HEK293 (cell line): ENCODE measurements around the gene QPCT.

Experiments used
- ATF2 ChIP-seq: fragments of 450-650 bp; formaldehyde crosslinking; IDR thresholded peaks from 2 replicates; pipeline ENCODE4 v1.5.1; 2016; ENCODE audit warnings: missing biosample characterization, missing genetic modification characterization, low read depth
- REST ChIP-seq: fragments of 450-650 bp; formaldehyde crosslinking; IDR thresholded peaks from 2 replicates; pipeline ENCODE4 v1.5.1; 2016; ENCODE audit warnings: missing biosample characterization, missing genetic modification characterization
- YY1 ChIP-seq: fragments of 450-650 bp; formaldehyde crosslinking; IDR thresholded peaks from 2 replicates; pipeline ENCODE4 v1.5.1; 2018; ENCODE audit warnings: missing biosample characterization, missing genetic modification characterization
- ZFP37 ChIP-seq: fragments of 450-650 bp; formaldehyde crosslinking; IDR thresholded peaks from 2 replicates; pipeline ENCODE4 v1.5.1; 2016; ENCODE audit warnings: missing biosample characterization, missing genetic modification characterization
- ZIC2 ChIP-seq: fragments of 450-650 bp; formaldehyde crosslinking; IDR thresholded peaks from 2 replicates; pipeline ENCODE4 v1.5.1; 2016; ENCODE audit warnings: missing biosample characterization, missing genetic modification characterization
- ZNF138 ChIP-seq: fragments of 450-650 bp; formaldehyde crosslinking; IDR thresholded peaks from 2 replicates; pipeline ENCODE4 v1.5.1; 2016; ENCODE audit warnings: missing biosample characterization, missing genetic modification characterization, borderline replicate concordance
- ZNF16 ChIP-seq: fragments of 450-650 bp; formaldehyde crosslinking; IDR thresholded peaks from 2 replicates; pipeline ENCODE4 v1.5.1; 2016; ENCODE audit warnings: low read depth, missing biosample characterization, missing genetic modification characterization
- ZNF335 ChIP-seq: fragments of 450-650 bp; formaldehyde crosslinking; conservative IDR thresholded peaks from 2 replicates; pipeline ENCODE4 v1.5.1; 2016; ENCODE audit warnings: missing biosample characterization, missing genetic modification characterization
- ZNF560 ChIP-seq: fragments of 450-650 bp; formaldehyde crosslinking; IDR thresholded peaks from 2 replicates; pipeline ENCODE4 v1.5.1; 2017; ENCODE audit warnings: missing biosample characterization, missing genetic modification characterization, borderline replicate concordance
- ZNF571 ChIP-seq: fragments of 450-650 bp; formaldehyde crosslinking; IDR thresholded peaks from 2 replicates; pipeline ENCODE4 v1.5.0; 2017; ENCODE audit warnings: missing biosample characterization, missing genetic modification characterization
- ZNF830 ChIP-seq: fragments of 450-650 bp; IDR thresholded peaks from 2 replicates; pipeline ENCODE4 v1.5.0; 2018; ENCODE audit warnings: missing biosample characterization, missing genetic modification characterization, low read depth, mild to moderate bottlenecking, moderate library complexity
- TF ChIP-seq, protein P1 (sequence below): fragments of 450-650 bp; formaldehyde crosslinking; IDR thresholded peaks from 2 replicates; pipeline ENCODE4 v1.5.1; 2016; ENCODE audit warnings: missing biosample characterization, missing genetic modification characterization
- TF ChIP-seq, protein P2 (sequence below): fragments of 450-650 bp; formaldehyde crosslinking; IDR thresholded peaks from 2 replicates; pipeline ENCODE4 v1.5.1; 2016; ENCODE audit warnings: missing biosample characterization, missing genetic modification characterization

DNA sequence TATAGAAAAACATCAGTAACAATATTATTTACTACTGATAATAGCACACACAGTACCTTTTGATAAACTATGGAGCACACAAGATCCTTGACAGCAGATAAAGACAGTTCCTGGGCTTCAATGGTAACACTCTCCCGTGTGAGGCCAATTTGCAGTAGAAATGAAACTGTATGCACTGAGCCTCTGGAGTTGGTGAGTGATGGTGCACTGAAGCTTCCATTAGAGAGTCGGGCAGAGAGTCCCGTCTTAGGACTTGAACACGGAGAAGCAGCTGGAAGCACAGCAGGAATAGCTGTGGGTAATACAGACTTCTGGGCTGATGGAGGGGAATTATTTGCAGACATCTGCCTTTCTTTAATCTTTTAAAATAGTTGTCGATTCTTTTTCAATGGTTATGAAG, 28.2 kb upstream of the QPCT start:
- TF ChIP-seq, protein P1, sequence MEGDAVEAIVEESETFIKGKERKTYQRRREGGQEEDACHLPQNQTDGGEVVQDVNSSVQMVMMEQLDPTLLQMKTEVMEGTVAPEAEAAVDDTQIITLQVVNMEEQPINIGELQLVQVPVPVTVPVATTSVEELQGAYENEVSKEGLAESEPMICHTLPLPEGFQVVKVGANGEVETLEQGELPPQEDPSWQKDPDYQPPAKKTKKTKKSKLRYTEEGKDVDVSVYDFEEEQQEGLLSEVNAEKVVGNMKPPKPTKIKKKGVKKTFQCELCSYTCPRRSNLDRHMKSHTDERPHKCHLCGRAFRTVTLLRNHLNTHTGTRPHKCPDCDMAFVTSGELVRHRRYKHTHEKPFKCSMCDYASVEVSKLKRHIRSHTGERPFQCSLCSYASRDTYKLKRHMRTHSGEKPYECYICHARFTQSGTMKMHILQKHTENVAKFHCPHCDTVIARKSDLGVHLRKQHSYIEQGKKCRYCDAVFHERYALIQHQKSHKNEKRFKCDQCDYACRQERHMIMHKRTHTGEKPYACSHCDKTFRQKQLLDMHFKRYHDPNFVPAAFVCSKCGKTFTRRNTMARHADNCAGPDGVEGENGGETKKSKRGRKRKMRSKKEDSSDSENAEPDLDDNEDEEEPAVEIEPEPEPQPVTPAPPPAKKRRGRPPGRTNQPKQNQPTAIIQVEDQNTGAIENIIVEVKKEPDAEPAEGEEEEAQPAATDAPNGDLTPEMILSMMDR (tag by site-specific recombination): no peak
- TF ChIP-seq ZNF138 (tag by site-specific recombination) (no peak), ZNF571 (tag by site-specific recombination) (no peak), ZNF16 (no peak), ATF2 (tag by site-specific recombination) (no peak), ZIC2 (tag by site-specific recombination) (no peak), YY1 (tag by site-specific recombination) (no peak), ZNF830 (tag by site-specific recombination) (no peak), REST (tag by site-specific recombination) (no peak), ZNF560 (tag by site-specific recombination) (no peak), ZNF335 (no peak), ZFP37 (tag by site-specific recombination) (no peak)
- TF ChIP-seq, protein P2, sequence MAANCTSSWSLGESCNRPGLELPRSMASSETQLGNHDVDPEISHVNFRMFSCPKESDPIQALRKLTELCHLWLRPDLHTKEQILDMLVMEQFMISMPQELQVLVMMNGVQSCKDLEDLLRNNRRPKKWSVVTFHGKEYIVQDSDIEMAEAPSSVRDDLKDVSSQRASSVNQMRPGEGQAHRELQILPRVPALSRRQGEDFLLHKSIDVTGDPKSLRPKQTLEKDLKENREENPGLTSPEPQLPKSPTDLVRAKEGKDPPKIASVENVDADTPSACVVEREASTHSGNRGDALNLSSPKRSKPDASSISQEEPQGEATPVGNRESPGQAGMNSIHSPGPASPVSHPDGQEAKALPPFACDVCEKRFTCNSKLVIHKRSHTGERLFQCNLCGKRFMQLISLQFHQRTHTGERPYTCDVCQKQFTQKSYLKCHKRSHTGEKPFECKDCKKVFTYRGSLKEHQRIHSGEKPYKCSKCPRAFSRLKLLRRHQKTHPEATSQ (tag by site-specific recombination): no peak
